PFSK-1 (cell line): Measurements from ENCODE around the gene HDAC7.

Source experiments
- POLR2AphosphoS5 ChIP-seq: IDR thresholded peaks from 2 replicates; pipeline ENCODE4 v1.6.1; 2012; ENCODE audit warnings: low read depth, mild to moderate bottlenecking, control low read depth, low read length, moderate library complexity
- TAF1 ChIP-seq: IDR thresholded peaks from 2 replicates; pipeline ENCODE4 v1.6.1; 2012; ENCODE audit warnings: low read length, control low read depth, borderline replicate concordance; ENCODE audit not compliant: insufficient read depth

GRCh38 chr12:47767216-47767724 is 52.4 kb downstream of the HDAC7 start:
- no peak for TF ChIP-seq POLR2AphosphoS5
- no peak for TF ChIP-seq TAF1
